CD4-positive, alpha-beta T cell (primary cell): ENCODE results near the gene MAPKAPK3. TPM values are rescaled to one million over a fixed set of nuclear protein-coding genes. Genes with fewer than 3 reads are reported as not detected.
"Not testable (repeated sequence)": the region's sequence is repeated elsewhere in the genome, so short reads cannot be mapped to it uniquely, and the experiment has no call there.

Source experiments
- ATAC-seq: fragments of 200-7000 bp; cut with Tn5 transposase; one replicate; pipeline ENCODE4 v1.10.0; 2022; ENCODE audit warnings: mild to moderate bottlenecking; ENCODE audit not compliant: poor library complexity
- CTCF ChIA-PET: fragments of 350-600 bp; sonication (Branson Sonifier 250); formaldehyde crosslinking; loops from one replicate; lab custom pipeline; 2021; ENCODE audit warnings: antibody characterized with exemption, inconsistent platforms; lab: Charles Lee
- POLR2A ChIA-PET: fragments of 350-600 bp; sonication (Branson Sonifier 250); formaldehyde crosslinking; loops from one replicate; lab custom pipeline; 2021; ENCODE audit warnings: antibody characterized with exemption, inconsistent platforms; lab: Charles Lee
- DNase-seq, 14 experiments: peaks; one replicate each; pipeline ENCODE4 v3.0.0-alpha.2; 2013 to 2020; ENCODE audit warnings: mixed read lengths in 2 of 14
- H3K27ac ChIP-seq, 2 donors: one replicate each; pipeline versions ENCODE4 v1.5.1 to v1.7.0; 2013; ENCODE audit warnings: low read length in 2 of 2, low read depth in 1 of 2, mild to moderate bottlenecking in 1 of 2
- H3K27me3 ChIP-seq, 2 experiments: 1 replicate in 1 of 2; 2 replicates in 1 of 2; pipeline versions ENCODE4 v1.6.1 to v1.7.0; 2013; ENCODE audit warnings: low read length in 2 of 2, control low read depth in 1 of 2, mild to moderate bottlenecking in 1 of 2, moderate library complexity in 1 of 2; ENCODE audit not compliant: insufficient read depth in 2 of 2, control insufficient read depth in 1 of 2
- H3K36me3 ChIP-seq: one replicate; pipeline ENCODE4 v1.6.1; 2013; ENCODE audit warnings: low read length, control low read depth; ENCODE audit not compliant: insufficient read depth
- H3K4me1 ChIP-seq: one replicate; pipeline ENCODE4 v1.6.1; 2013; ENCODE audit warnings: low read length, control low read depth; ENCODE audit not compliant: insufficient read depth
- H3K4me3 ChIP-seq: one replicate; pipeline ENCODE4 v1.5.1; 2013; ENCODE audit warnings: mild to moderate bottlenecking, low read length, moderate library complexity
- H3K9me3 ChIP-seq, 2 experiments: 1 replicate in 1 of 2; 2 replicates in 1 of 2; pipeline versions ENCODE4 v1.6.1 to v1.7.0; 2013; ENCODE audit warnings: low read length in 2 of 2, mild to moderate bottlenecking in 2 of 2, control low read depth in 1 of 2, moderate library complexity in 1 of 2; ENCODE audit not compliant: control insufficient read depth in 1 of 2, insufficient read depth in 1 of 2
- H3K27ac Mint-ChIP-seq: one replicate; pipeline ENCODE4 v1.8.0; 2020; ENCODE audit warnings: mixed read lengths
- H3K27me3 Mint-ChIP-seq: one replicate; pipeline ENCODE4 v1.8.0; 2021; ENCODE audit warnings: mixed read lengths
- H3K36me3 Mint-ChIP-seq: one replicate; pipeline ENCODE4 v1.8.0; 2021; ENCODE audit warnings: low read depth, mixed read lengths
- H3K4me1 Mint-ChIP-seq: one replicate; pipeline ENCODE4 v1.8.0; 2021; ENCODE audit warnings: low read depth, mixed read lengths
- H3K4me3 Mint-ChIP-seq: one replicate; pipeline ENCODE4 v1.8.0; 2020; ENCODE audit warnings: mild to moderate bottlenecking, mixed read lengths
- H3K9me3 Mint-ChIP-seq: one replicate; pipeline ENCODE4 v1.8.0; 2020; ENCODE audit warnings: mixed read lengths
- CTCF ChIP-seq: fragments of 200-600 bp; IDR thresholded peaks from one replicate; pipeline ENCODE4 v1.8.0; 2022; ENCODE audit warnings: antibody characterized with exemption, mild to moderate bottlenecking
- intact Hi-C, 2 experiments: fragments of 100-400 bp; cut with DNase I in 1 of 2; cut with micrococcal nuclease in 1 of 2; formaldehyde crosslinking; loops; one replicate each; pipeline versions ENCODE4 v1.15.1 to v1.9.0; 2023 to 2025; cut with DNase I, micrococcal nuclease
- total RNA-seq, 174 experiments: library from RNA in 2 of 174; stranded (reverse) in 2 of 174; gene quantifications; one replicate each; pipeline ENCODE4 v1.2.3 and lab custom pipeline; 2021 to 2026

Gene MAPKAPK3
- total RNA-seq, 2 experiments from 2014 or later: 16.4 to 16.6 TPM

GRCh38 chr3:50662408-50662807 is 45.5 kb downstream of the MAPKAPK3 start:
- intact Hi-C loops: no loop called here
- H3K4me3 Mint-ChIP-seq: no peak overlapping the region
- no peak for TF ChIP-seq CTCF
- no peak overlapping the region for H3K27ac Mint-ChIP-seq
- H3K9me3 Mint-ChIP-seq: no peaks in the 10 kb centered on the region
- H3K36me3 Mint-ChIP-seq: no peaks in the 10 kb centered on the region
- no peaks in the 10 kb centered on the region for H3K27me3 ChIP-seq
- H3K4me1 Mint-ChIP-seq: peaks cover 6% of the 10 kb centered on the region
- H3K4me1 ChIP-seq: peaks cover 3% of the 10 kb centered on the region
- H3K27me3 Mint-ChIP-seq: no peaks in the 10 kb centered on the region
- H3K4me3 ChIP-seq: no peak overlapping the region
- DNase-seq: peak in 1 of 14 experiments; percentile 20
- ATAC-seq: no peak
- no peak overlapping the region for H3K27ac ChIP-seq
- H3K36me3 ChIP-seq: no peaks in the 10 kb centered on the region
- ChIA-PET POLR2A (interaction anchor here (0.6 kb wide), 1 partner anchor 260 kb away, joined by 3 read pairs; no protein-coding TSS in a partner anchor), CTCF (no interaction called here)
- H3K9me3 ChIP-seq: no peaks in the 10 kb centered on the region

DNA sequence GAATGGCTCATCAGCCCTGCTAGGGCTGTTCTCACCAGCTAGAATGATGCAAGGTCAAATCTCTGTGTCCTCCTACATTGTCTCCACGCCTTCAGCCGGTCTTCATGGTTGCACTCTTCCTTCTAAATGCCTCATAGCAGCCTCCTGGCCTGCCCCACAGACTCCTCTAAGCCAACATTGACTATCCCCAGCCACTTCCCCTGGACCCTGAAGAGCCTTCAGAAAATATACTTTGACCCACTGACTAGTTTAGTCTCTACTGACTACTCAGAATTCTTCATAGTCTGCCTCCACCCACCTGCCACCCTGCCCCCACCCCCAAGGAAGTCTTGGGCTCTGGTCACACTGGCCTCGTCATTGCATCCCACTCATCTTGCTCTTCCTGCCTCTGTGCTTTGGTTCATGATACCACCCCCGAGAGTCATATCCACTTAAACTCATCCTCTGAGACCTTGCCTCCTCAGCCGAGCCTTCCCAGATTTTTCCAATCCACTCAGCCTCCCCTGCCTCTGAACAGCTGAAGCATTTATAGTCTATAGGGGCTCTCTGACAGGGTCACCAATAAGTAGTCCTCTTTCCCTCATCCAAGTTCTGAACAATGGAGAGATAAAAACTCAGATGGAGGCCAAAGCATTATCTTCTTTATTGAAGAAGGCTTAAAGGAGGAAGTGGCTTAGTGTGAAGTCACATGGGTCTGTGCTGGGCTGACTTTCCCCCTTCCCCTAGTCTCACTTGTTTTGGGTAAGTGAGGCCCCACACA is 48.3 kb downstream of the MAPKAPK3 start:
- H3K4me3 Mint-ChIP-seq: no peak overlapping the region
- H3K27ac Mint-ChIP-seq: no peak overlapping the region
- Histone ChIP-seq H3K4me3 (no peak overlapping the region), H3K36me3 (no peaks in the 10 kb centered on the region), H3K9me3 (no peaks in the 10 kb centered on the region), H3K27me3 (peaks cover 0 to 3% of the 10 kb centered on the region in 2 experiments), H3K4me1 (peaks cover 3% of the 10 kb centered on the region), H3K27ac (no peak overlapping the region)
- no peak for TF ChIP-seq CTCF
- H3K9me3 Mint-ChIP-seq: no peaks in the 10 kb centered on the region
- ATAC-seq (no peak), DNase-seq (no peak)
- CTCF ChIA-PET: interaction anchor here (0.7 kb wide), 1 partner anchor 12 kb away, joined by 3 read pairs; no protein-coding TSS in a partner anchor
- POLR2A ChIA-PET: no interaction called here
- H3K27me3 Mint-ChIP-seq: no peaks in the 10 kb centered on the region
- H3K36me3 Mint-ChIP-seq: no peaks in the 10 kb centered on the region
- intact Hi-C loops: no loop called here
- H3K4me1 Mint-ChIP-seq: peaks cover 6% of the 10 kb centered on the region

DNA sequence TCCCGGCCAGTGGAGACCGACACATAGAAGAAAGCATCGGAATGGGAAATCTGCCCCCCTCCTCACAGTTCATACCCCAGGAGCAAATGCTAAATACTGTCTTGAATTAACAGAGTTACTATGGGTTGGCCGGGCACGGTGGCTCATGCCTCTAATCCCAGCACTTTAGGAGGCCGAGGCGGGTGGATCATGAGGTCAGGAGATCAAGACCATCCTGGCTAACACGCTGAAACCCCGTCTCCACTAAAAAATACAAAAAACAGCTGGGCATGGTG is 48.8 kb downstream of the MAPKAPK3 start:
- H3K9me3 Mint-ChIP-seq, POLR2A ChIA-PET, H3K27me3 ChIP-seq, H3K9me3 ChIP-seq, DNase-seq, H3K4me3 ChIP-seq, intact Hi-C loops, ATAC-seq, H3K4me1 Mint-ChIP-seq, H3K27me3 Mint-ChIP-seq, H3K36me3 ChIP-seq, H3K36me3 Mint-ChIP-seq, H3K27ac Mint-ChIP-seq, H3K4me1 ChIP-seq, H3K4me3 Mint-ChIP-seq, H3K27ac ChIP-seq: not testable (repeated sequence)
- CTCF ChIA-PET: interaction anchor here (0.7 kb wide), 1 partner anchor 12 kb away, joined by 3 read pairs; no protein-coding TSS in a partner anchor

- TF ChIP-seq CTCF: no peak
- H3K4me3 ChIP-seq: no peak overlapping the region
- H3K4me1 Mint-ChIP-seq: peaks cover 6% of the 10 kb centered on the region
- no peak overlapping the region for H3K27ac Mint-ChIP-seq
- H3K9me3 ChIP-seq: no peaks in the 10 kb centered on the region
- ChIA-PET POLR2A (no interaction called here), CTCF (no interaction called here)
- intact Hi-C loops: no loop called here
- H3K27me3 ChIP-seq: peaks cover 0 to 3% of the 10 kb centered on the region in 2 experiments
- H3K9me3 Mint-ChIP-seq: no peaks in the 10 kb centered on the region
- no peaks in the 10 kb centered on the region for H3K36me3 Mint-ChIP-seq
- no peak overlapping the region for H3K27ac ChIP-seq
- H3K4me3 Mint-ChIP-seq: no peak overlapping the region
- DNase-seq (no peak), ATAC-seq (no peak)
- no peaks in the 10 kb centered on the region for H3K36me3 ChIP-seq
- peaks cover 3% of the 10 kb centered on the region for H3K4me1 ChIP-seq
- no peaks in the 10 kb centered on the region for H3K27me3 Mint-ChIP-seq
Measured at GRCh38 chr3:50666837-50667236, 49.9 kb downstream of the MAPKAPK3 start.
